ENCODE data around the gene SLC35E2B.

GRCh38 chr1:1732381-1732780 lies 39.8 kb upstream of the SLC35E2B start:
- TF ChIP-seq, protein P1, sequence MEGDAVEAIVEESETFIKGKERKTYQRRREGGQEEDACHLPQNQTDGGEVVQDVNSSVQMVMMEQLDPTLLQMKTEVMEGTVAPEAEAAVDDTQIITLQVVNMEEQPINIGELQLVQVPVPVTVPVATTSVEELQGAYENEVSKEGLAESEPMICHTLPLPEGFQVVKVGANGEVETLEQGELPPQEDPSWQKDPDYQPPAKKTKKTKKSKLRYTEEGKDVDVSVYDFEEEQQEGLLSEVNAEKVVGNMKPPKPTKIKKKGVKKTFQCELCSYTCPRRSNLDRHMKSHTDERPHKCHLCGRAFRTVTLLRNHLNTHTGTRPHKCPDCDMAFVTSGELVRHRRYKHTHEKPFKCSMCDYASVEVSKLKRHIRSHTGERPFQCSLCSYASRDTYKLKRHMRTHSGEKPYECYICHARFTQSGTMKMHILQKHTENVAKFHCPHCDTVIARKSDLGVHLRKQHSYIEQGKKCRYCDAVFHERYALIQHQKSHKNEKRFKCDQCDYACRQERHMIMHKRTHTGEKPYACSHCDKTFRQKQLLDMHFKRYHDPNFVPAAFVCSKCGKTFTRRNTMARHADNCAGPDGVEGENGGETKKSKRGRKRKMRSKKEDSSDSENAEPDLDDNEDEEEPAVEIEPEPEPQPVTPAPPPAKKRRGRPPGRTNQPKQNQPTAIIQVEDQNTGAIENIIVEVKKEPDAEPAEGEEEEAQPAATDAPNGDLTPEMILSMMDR (IDR thresholded peaks at IDR 0.05; ENCODE audit: low read length): no peak
- no peak for TF ChIP-seq EZH2 (IDR thresholded peaks at IDR 0.05; ENCODE audit: borderline replicate concordance, low read length)
